ENCODE measurements around the gene IQCH. TPM values are rescaled to one million over a fixed set of nuclear protein-coding genes. Genes with fewer than 3 reads are reported as not detected.

The IQCH gene
- polyA plus RNA-seq, 3 donors = 0.03 TPM; not detected in 2

DNA sequence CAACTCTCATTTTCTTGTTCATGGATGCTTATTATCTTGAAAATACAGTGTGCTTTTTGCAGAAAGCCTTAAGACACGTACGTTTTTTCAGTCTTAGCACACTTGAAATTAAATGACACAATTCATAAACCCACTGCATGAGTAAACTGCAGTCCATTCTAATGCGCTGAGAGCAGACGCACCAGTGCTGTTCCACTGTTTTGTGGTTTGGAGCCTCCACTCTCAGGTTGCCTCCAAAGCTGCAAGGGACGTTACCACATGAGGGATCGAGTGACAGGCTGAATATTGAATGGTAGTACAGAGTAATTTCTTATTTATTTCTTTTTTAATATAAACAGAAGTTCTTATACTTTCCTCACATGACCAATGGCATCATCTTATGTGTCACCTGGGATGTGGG lies 12.3 kb downstream of the IQCH start:
- H3K4me2 ChIP-seq (replicated peaks; ENCODE audit: extremely low read depth, low read length, poor library complexity, severe bottlenecking) = no peak overlapping the region
- Mint-ChIP-seq H3K4me3 (no peak overlapping the region), H3K9me3 (peaks cover 0 to 3% (median 2%) of the 10 kb centered on the region in 7 donors), H3K27me3 (ENCODE audit: low read depth in 3 of 3) (peaks cover 2 to 7% (median 4%) of the 10 kb centered on the region in 3 donors), H3K4me1 (no peaks in the 10 kb centered on the region), H3K27ac (no peak overlapping the region), H3K36me3 (no peaks in the 10 kb centered on the region)
- H3K9ac ChIP-seq (ENCODE audit: insufficient read depth, low read length, poor library complexity, severe bottlenecking) = no peak overlapping the region
- H3K79me2 ChIP-seq (ENCODE audit: insufficient read depth, low read length) = no peaks in the 10 kb centered on the region
- TF ChIP-seq, protein P1, sequence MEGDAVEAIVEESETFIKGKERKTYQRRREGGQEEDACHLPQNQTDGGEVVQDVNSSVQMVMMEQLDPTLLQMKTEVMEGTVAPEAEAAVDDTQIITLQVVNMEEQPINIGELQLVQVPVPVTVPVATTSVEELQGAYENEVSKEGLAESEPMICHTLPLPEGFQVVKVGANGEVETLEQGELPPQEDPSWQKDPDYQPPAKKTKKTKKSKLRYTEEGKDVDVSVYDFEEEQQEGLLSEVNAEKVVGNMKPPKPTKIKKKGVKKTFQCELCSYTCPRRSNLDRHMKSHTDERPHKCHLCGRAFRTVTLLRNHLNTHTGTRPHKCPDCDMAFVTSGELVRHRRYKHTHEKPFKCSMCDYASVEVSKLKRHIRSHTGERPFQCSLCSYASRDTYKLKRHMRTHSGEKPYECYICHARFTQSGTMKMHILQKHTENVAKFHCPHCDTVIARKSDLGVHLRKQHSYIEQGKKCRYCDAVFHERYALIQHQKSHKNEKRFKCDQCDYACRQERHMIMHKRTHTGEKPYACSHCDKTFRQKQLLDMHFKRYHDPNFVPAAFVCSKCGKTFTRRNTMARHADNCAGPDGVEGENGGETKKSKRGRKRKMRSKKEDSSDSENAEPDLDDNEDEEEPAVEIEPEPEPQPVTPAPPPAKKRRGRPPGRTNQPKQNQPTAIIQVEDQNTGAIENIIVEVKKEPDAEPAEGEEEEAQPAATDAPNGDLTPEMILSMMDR (IDR thresholded peaks at IDR 0.05) = no peak
- no peak overlapping the region for H3K27ac ChIP-seq (ENCODE audit: low read depth in 1 of 2, low read length in 2 of 2)
- WGBS (ENCODE audit: insufficient coverage) = 100% methylated on average over 2 of the region's 6 CpGs
- no peak overlapping the region for H2AFZ ChIP-seq (ENCODE audit: insufficient read depth, low read depth, low read length, poor library complexity, severe bottlenecking)
- H3K36me3 ChIP-seq (replicated peaks in 1 of 2; ENCODE audit: control insufficient read depth in 1 of 2, insufficient read depth in 2 of 2, low read length in 2 of 2) = no peaks in the 10 kb centered on the region
- no peaks in the 10 kb centered on the region for H4K20me1 ChIP-seq (ENCODE audit: insufficient read depth, low read length)
- no peaks in the 10 kb centered on the region for H3K9me3 ChIP-seq (replicated peaks in 1 of 2; ENCODE audit: control insufficient read depth in 1 of 2, insufficient read depth in 1 of 2, low read length in 2 of 2)
- no peak overlapping the region for H3K4me3 ChIP-seq (replicated peaks in 1 of 3; ENCODE audit: low read depth in 2 of 3, low read length in 3 of 3)
- H3K4me1 ChIP-seq (ENCODE audit: control insufficient read depth in 1 of 2, insufficient read depth in 2 of 2, low read length in 2 of 2) = no peaks in the 10 kb centered on the region
- intact Hi-C loops (cut with micrococcal nuclease) = no loop called here
- no peak for DNase-seq
- no peaks in the 10 kb centered on the region for H3K27me3 ChIP-seq (ENCODE audit: control insufficient read depth in 2 of 2, insufficient read depth in 2 of 2, low read length in 2 of 2)

DNA sequence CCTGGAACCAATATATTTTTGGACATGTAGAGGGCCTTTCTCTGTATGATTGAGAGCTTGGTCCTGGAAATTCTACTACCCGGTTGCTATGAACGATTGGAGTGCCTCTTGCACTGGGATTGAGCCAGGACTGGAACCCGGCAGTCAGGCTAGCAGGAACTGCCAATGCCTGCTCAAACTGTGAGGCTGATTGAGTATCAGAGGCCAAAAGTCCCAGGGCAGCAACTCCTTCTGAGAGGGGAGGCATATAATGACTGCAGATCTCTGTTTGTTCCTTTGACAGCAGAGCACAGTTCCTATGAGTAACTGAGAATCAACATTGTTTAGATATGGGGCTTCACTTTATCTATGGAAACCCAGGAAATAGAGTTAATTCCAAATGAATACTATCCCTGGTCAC lies 12.9 kb downstream of the IQCH start:
- no peaks in the 10 kb centered on the region for H3K4me1 ChIP-seq (ENCODE audit: control insufficient read depth in 1 of 2, insufficient read depth in 2 of 2, low read length in 2 of 2)
- no peaks in the 10 kb centered on the region for H3K4me1 Mint-ChIP-seq
- H3K79me2 ChIP-seq (ENCODE audit: insufficient read depth, low read length) = no peaks in the 10 kb centered on the region
- WGBS (ENCODE audit: insufficient coverage) = 95% methylated on average over 3 of the region's 3 CpGs
- TF ChIP-seq, protein P1 (IDR thresholded peaks at IDR 0.05) = no peak
- DNase-seq = no peak
- no peak overlapping the region for H3K9ac ChIP-seq (ENCODE audit: insufficient read depth, low read length, poor library complexity, severe bottlenecking)
- H3K9me3 Mint-ChIP-seq = peaks cover 0 to 3% (median 2%) of the 10 kb centered on the region in 7 donors
- H2AFZ ChIP-seq (ENCODE audit: insufficient read depth, low read depth, low read length, poor library complexity, severe bottlenecking) = no peak overlapping the region
- H3K4me2 ChIP-seq (replicated peaks; ENCODE audit: extremely low read depth, low read length, poor library complexity, severe bottlenecking) = no peak overlapping the region
- no peak overlapping the region for H3K27ac ChIP-seq (ENCODE audit: low read depth in 1 of 2, low read length in 2 of 2)
- peaks cover 2 to 7% (median 4%) of the 10 kb centered on the region in 3 donors for H3K27me3 Mint-ChIP-seq (ENCODE audit: low read depth in 3 of 3)
- no peak overlapping the region for H3K4me3 Mint-ChIP-seq
- H3K9me3 ChIP-seq (replicated peaks in 1 of 2; ENCODE audit: control insufficient read depth in 1 of 2, insufficient read depth in 1 of 2, low read length in 2 of 2) = no peaks in the 10 kb centered on the region
- intact Hi-C loops (cut with micrococcal nuclease) = no loop called here
- H3K36me3 Mint-ChIP-seq = no peaks in the 10 kb centered on the region
- H3K27ac Mint-ChIP-seq = no peak overlapping the region
- no peaks in the 10 kb centered on the region for H3K27me3 ChIP-seq (ENCODE audit: control insufficient read depth in 2 of 2, insufficient read depth in 2 of 2, low read length in 2 of 2)
- no peaks in the 10 kb centered on the region for H3K36me3 ChIP-seq (replicated peaks in 1 of 2; ENCODE audit: control insufficient read depth in 1 of 2, insufficient read depth in 2 of 2, low read length in 2 of 2)
- no peaks in the 10 kb centered on the region for H4K20me1 ChIP-seq (ENCODE audit: insufficient read depth, low read length)
- no peak overlapping the region for H3K4me3 ChIP-seq (replicated peaks in 1 of 3; ENCODE audit: low read depth in 2 of 3, low read length in 3 of 3)
